Prostate gland (tissue), 2 donors: ENCODE results near the gene PRKG1.

Experiments used
- CTCF ChIP-seq, 4 experiments: fragments of 200-600 bp in 2 of 4; fragments of 450-650 bp in 2 of 4; sonication (generic) in 2 of 4; IDR thresholded peaks; 1 replicate in 3 of 4; 2 replicates in 1 of 4; pipeline ENCODE4 v1.5.1; 2016 to 2019; ENCODE audit warnings: antibody characterized with exemption in 4 of 4, mild to moderate bottlenecking in 2 of 4, moderate library complexity in 2 of 4
- POLR2A ChIP-seq: fragments of 450-650 bp; IDR thresholded peaks from one replicate; pipeline ENCODE4 v1.6.1; 2016; ENCODE audit warnings: antibody characterized with exemption, mild to moderate bottlenecking

DNA sequence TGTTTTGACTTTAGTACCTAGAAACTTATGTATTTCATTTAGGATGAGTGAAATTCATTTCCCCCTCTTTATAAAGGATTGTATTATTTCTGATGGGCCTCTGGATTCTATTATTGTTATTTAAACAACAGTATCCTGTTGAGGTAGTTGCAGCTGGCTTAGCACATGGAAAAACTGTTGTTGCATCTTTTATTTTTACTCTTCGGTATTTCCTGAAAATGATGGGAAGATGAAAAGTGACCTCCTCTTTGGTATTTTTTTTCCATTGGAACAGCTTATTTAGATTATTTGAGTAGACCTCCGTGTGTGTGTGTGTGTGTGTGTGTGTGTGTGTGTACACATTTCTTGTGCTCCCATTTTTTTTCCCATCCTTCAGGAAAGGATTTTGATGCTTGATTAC, 129.8 kb downstream of the PRKG1 start:
- TF ChIP-seq POLR2A (no peak), CTCF (IDR thresholded peaks at IDR 0.05) (no peak)
